NCI-H2029 treated with DMSO at 0.1 percent for 48 hours (cell line): ENCODE results near the gene TP73.
"Not testable (repeated sequence)": the region's sequence is repeated elsewhere in the genome, so short reads cannot be mapped to it uniquely, and the experiment has no call there.

Source experiments
- DNase-seq: peaks from one replicate; lab custom pipeline; 2025; lab: John Stamatoyannopoulos, UW

TP73 gene

DNA sequence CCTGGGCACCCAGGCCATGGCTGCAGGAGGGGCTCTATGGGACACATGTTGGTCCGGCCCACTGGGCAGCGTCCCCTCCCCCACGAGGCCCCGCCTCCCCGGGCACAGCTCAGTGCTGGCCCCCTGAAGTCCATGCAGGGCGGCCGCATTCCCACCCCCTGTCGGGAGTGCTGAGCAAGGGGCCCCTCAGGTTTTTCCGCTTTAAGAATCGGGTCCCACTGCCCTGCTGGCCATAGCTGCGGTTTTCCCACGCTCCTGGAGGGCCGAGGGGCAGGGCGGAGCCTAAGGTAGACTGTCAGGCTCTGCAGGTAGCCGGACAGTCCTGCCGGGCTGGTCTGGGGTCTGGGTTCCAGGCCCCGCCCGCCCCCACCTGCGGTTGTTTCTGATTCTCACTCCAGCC lies 56.5 kb downstream of the TP73 start:
- DNase-seq, result no peak

GRCh38 chr1:3710251-3710650 lies 57.9 kb downstream of the TP73 start:
- DNase-seq, result no peak

DNA sequence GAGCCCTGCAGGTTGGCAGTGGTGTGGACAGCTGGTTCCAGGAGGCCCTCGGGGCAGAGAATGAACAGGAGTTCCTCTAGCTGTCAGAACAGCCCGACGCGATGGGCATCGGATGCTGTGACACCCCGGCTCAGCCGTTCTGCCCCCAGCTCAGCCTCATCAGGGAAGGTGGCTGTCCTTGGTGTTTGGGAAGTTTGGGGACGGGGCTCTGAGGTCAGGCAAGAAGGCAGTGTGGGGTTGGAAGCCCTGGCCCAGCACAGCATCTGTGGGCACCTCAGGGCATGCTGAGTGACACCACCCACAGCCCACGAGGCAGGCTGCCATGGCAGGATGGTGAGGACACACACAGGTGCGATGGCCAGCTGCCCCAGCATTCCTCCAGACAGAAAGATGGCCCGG lies 59.1 kb downstream of the TP73 start:
- DNase-seq, result no peak

DNA sequence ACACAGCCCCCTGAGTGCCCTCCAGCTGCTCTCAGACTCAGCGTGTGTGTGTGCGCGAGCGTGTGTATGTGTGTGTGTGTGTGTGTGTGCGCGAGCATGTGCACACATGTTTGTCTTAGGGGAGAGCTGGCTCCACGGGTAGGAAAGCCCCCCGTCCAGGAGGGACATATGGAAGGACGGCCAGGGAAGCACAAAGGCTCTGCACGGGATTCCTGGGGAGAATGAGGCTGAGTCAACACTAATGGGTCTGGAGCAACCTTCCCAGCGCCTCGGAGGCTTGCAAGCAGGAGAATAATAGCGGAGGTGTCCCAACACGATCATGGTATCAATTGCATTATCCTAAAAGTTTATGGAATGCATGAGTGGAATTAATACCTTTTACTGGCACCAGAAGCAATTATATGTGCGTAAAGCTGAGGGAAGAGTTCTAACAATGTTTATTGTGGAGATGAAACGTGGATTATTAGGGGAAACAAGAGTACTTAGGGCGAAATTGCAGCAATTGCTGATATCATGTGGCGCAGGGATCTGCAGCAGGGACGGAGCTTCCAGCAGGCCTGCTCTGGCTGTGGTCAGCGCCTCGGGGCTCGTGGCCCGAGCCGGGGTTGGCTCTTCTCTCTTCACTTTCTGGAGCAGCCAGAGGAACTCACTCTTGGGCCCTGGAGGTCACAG lies 59.6 kb downstream of the TP73 start:
- no peak for DNase-seq

DNA sequence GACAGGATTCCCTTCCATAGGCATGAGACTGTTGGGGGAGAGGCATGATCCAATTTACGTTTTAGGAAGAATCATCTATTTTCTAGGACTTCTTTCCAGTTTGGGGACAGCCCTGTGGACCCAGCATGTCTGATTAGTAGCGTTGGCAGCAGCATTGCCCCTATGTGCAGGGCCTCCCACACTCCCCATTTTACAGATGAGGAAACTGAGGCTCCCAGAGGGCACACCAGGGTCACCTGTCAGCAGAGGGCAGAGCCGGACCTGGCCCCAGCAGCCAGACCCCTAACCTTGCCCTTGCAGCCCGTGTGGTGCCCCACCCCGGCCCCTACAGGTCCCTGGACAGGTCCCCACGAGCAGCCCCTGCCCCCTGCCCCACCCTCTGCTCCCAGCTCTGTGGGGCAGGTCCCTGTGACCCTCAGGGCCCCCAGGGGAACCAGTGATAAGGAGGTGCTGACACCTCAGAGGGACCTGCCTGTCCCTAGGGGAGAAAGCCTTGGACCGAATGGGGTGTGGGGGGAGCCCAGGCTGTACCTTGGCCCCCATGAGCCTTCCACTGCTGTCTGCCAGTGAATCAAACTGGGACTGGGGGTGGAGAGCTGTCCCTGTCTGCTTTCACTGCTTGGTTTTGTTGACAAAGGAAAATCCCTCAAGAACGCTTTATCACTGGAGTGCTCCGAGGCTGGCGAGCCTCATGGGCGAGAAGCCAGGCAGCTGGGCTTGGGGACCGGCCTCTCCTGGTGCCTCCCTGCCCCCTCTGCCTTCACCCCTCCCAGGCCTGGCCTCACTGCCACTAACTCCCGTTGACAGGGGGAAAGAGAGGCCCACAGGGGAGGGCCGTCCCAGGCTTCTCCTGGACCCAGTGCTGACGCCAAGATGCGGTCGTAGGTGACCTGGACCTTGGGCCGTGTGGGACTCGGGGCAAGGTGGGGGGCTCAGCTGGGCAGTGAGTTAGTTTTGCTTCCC lies 60.5 kb downstream of the TP73 start:
- no peak for DNase-seq

GRCh38 chr1:3713840-3714239 lies 61.5 kb downstream of the TP73 start:
- no peak for DNase-seq

GRCh38 chr1:3714284-3714741 lies 62.0 kb downstream of the TP73 start:
- DNase-seq, result no peak

DNA sequence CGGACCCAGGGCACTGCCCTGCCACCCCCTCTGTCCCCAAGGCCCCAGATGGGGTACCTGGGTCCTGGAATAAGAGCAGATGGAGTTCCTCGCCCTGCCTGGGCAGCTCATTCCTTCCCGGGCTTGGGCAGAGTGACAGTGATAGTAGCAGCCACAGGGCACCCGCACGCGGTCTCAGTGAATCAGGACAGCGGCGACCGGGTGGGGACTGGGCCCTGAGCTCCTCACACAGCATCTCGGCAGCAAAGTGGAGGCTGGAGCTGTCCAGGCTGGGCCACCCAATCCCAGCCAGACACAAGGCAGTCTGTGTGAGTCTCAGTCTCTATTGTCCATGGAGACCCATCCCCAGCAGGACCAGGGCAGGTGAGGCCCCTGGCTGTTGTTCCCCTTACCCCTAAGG lies 62.5 kb downstream of the TP73 start:
- no peak for DNase-seq

- DNase-seq, result no peak
Measured at GRCh38 chr1:3716351-3716750, 64.0 kb downstream of the TP73 start.

DNA sequence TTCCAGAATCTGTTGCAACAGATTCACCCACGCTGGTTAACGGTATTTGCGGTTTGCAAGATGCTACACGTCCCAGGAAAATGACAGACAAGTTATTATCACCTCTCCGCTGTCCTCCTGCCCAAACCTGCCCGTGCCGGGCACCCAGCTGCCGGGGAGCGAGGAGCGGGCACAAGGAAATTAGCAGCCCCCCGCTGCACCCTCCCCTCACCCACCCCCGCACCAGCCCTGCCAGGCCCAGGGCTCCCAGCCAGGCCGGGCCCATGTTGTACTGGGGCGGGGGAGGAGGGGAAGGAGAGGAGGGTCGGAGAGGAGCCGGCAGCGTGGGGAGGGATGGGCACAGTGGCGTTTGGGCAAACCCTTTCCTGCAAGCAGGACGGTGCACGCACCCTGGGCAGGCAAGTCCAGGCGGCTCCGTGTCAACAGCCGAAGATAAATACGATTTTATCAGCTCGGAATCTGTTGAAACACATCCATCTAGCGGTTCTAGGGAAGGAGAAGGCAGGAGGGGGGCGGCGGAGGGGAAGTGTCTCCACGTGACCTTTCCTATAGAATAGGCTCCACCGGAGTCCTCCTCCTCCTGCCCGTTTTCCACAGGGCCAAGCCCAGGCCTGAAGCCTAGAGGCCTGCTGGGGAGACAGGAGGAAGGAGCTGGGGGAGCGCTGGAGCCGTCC lies 64.9 kb downstream of the TP73 start:
- DNase-seq, result no peak

GRCh38 chr1:3717715-3718601 lies 65.6 kb downstream of the TP73 start:
- no peak for DNase-seq

- DNase-seq, result no peak
Measured at GRCh38 chr1:3718764-3719163, 66.4 kb downstream of the TP73 start.

- no peak for DNase-seq
Measured at GRCh38 chr1:3721955-3722465, 69.7 kb downstream of the TP73 start.

- no peak for DNase-seq
Measured at GRCh38 chr1:3722846-3723245, 70.5 kb downstream of the TP73 start.

- not testable (repeated sequence) for DNase-seq
Measured at GRCh38 chr1:3724416-3725030, 72.2 kb downstream of the TP73 start.

GRCh38 chr1:3725366-3725765 lies 73.0 kb downstream of the TP73 start:
- no peak for DNase-seq

GRCh38 chr1:3727042-3727824 lies 74.9 kb downstream of the TP73 start:
- no peak for DNase-seq

GRCh38 chr1:3727825-3728776 lies 75.8 kb downstream of the TP73 start:
- DNase-seq, result no peak
